ENCODE results near the gene CPEB1. TPM values are rescaled to one million over a fixed set of nuclear protein-coding genes. Genes with fewer than 3 reads are reported as not detected.
A peak's percentile ranks its signal among the peaks of the same experiment; 100 is the strongest.
"Not testable (repeated sequence)": the region's sequence is repeated elsewhere in the genome, so short reads cannot be mapped to it uniquely, and the experiment has no call there.

The CPEB1 gene
- total and polyA plus RNA-seq, 4 donors, result 0.42 to 4.0 (median 2.3) TPM

GRCh38 chr15:82530606-82531379 lies 116.4 kb downstream of the CPEB1 start:
- TF ChIP-seq, protein P1, sequence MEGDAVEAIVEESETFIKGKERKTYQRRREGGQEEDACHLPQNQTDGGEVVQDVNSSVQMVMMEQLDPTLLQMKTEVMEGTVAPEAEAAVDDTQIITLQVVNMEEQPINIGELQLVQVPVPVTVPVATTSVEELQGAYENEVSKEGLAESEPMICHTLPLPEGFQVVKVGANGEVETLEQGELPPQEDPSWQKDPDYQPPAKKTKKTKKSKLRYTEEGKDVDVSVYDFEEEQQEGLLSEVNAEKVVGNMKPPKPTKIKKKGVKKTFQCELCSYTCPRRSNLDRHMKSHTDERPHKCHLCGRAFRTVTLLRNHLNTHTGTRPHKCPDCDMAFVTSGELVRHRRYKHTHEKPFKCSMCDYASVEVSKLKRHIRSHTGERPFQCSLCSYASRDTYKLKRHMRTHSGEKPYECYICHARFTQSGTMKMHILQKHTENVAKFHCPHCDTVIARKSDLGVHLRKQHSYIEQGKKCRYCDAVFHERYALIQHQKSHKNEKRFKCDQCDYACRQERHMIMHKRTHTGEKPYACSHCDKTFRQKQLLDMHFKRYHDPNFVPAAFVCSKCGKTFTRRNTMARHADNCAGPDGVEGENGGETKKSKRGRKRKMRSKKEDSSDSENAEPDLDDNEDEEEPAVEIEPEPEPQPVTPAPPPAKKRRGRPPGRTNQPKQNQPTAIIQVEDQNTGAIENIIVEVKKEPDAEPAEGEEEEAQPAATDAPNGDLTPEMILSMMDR (IDR thresholded peaks at IDR 0.05; ENCODE audit: control extremely low read depth, extremely low read depth), result peak; percentile 50
- Histone ChIP-seq H3K9ac (ENCODE audit: insufficient read depth in 1 of 2, low read length in 2 of 2) (no peak overlapping the region), H3K27ac (ENCODE audit: low read depth in 1 of 2, low read length in 1 of 2) (peak overlapping the region in 1 of 2 donors; percentile 52), H3K27me3 (ENCODE audit: control insufficient read depth in 3 of 3, insufficient read depth in 3 of 3, low read length in 2 of 3) (no peaks in the 10 kb centered on the region), H3K36me3 (ENCODE audit: control insufficient read depth in 4 of 4, insufficient read depth in 4 of 4, low read length in 4 of 4) (peaks cover 2 to 7% (median 3%) of the 10 kb centered on the region in 4 donors), H3K4me3 (no peak overlapping the region), H3K4me1 (ENCODE audit: control insufficient read depth in 5 of 5, insufficient read depth in 5 of 5, low read length in 5 of 5) (peaks cover 0 to 6% (median 0%) of the 10 kb centered on the region in 5 donors), H3K9me3 (ENCODE audit: control insufficient read depth in 4 of 4, insufficient read depth in 3 of 4, low read length in 3 of 4) (no peaks in the 10 kb centered on the region)
- 21 to 29% methylated on average over 10 of the region's 10 CpGs for WGBS, 2 donors
- ATAC-seq (ENCODE audit: insufficient read depth, low FRiP score) (peak; percentile 81), DNase-seq (peak; percentile 61 to 65 (median 65))

GRCh38 chr15:82530006-82530405 lies 117.2 kb downstream of the CPEB1 start:
- H3K9ac ChIP-seq (ENCODE audit: insufficient read depth in 1 of 2, low read length in 2 of 2), result no peak overlapping the region
- no peak for ATAC-seq (ENCODE audit: insufficient read depth, low FRiP score)
- H3K4me3 ChIP-seq, result no peak overlapping the region
- 88 to 99% methylated on average over 3 of the region's 3 CpGs for WGBS, 2 donors
- no peaks in the 10 kb centered on the region for H3K27me3 ChIP-seq (ENCODE audit: control insufficient read depth in 3 of 3, insufficient read depth in 3 of 3, low read length in 2 of 3)
- peaks cover 0 to 6% (median 0%) of the 10 kb centered on the region in 5 donors for H3K4me1 ChIP-seq (ENCODE audit: control insufficient read depth in 5 of 5, insufficient read depth in 5 of 5, low read length in 5 of 5)
- no peak for DNase-seq
- no peaks in the 10 kb centered on the region for H3K9me3 ChIP-seq (ENCODE audit: control insufficient read depth in 4 of 4, insufficient read depth in 3 of 4, low read length in 3 of 4)
- no peak overlapping the region for H3K27ac ChIP-seq (ENCODE audit: low read depth in 1 of 2, low read length in 1 of 2)
- peaks cover 0 to 5% (median 3%) of the 10 kb centered on the region in 4 donors for H3K36me3 ChIP-seq (ENCODE audit: control insufficient read depth in 4 of 4, insufficient read depth in 4 of 4, low read length in 4 of 4)
- TF ChIP-seq, protein P1 (IDR thresholded peaks at IDR 0.05; ENCODE audit: control extremely low read depth, extremely low read depth), result no peak

- H3K9me3 ChIP-seq (ENCODE audit: control insufficient read depth in 4 of 4, insufficient read depth in 3 of 4, low read length in 3 of 4); ATAC-seq (ENCODE audit: insufficient read depth, low FRiP score); H3K9ac ChIP-seq (ENCODE audit: insufficient read depth in 1 of 2, low read length in 2 of 2); H3K4me1 ChIP-seq (ENCODE audit: control insufficient read depth in 5 of 5, insufficient read depth in 5 of 5, low read length in 5 of 5); H3K4me3 ChIP-seq; H3K36me3 ChIP-seq (ENCODE audit: control insufficient read depth in 4 of 4, insufficient read depth in 4 of 4, low read length in 4 of 4); H3K27me3 ChIP-seq (ENCODE audit: control insufficient read depth in 3 of 3, insufficient read depth in 3 of 3, low read length in 2 of 3); DNase-seq; H3K27ac ChIP-seq (ENCODE audit: low read depth in 1 of 2, low read length in 1 of 2): not testable (repeated sequence)
- WGBS, 2 donors, result 0% methylated on average over 14 of the region's 48 CpGs; no CpG with 5 or more reads in 1 of the 2 donors
Measured at GRCh38 chr15:82513587-82513986, 133.6 kb downstream of the CPEB1 start.

DNA sequence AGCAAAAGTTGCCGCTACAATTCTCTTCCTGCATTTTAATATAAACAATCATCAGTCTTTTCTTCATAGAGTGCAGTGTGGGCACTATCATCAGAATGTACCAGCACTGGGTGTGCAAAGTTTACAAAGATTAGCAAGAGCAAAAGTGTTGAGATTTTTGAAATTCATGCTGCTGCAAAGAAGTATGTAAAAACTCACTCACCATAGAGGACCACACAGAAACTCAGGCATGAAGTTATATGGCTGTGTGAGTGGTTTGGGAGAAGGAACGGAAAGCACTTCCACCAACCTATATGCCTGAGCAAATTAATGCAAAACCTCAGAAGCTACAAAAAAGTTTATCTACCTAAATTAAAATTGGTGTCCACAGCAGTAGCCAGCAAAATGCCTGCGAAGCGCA lies 139.5 kb downstream of the CPEB1 start:
- 81 to 84% methylated on average over 2 of the region's 4 CpGs for WGBS, 2 donors
- not testable (repeated sequence) for H3K4me1 ChIP-seq (ENCODE audit: control insufficient read depth in 5 of 5, insufficient read depth in 5 of 5, low read length in 5 of 5); H3K9ac ChIP-seq (ENCODE audit: insufficient read depth in 1 of 2, low read length in 2 of 2); ATAC-seq (ENCODE audit: insufficient read depth, low FRiP score); H3K9me3 ChIP-seq (ENCODE audit: control insufficient read depth in 4 of 4, insufficient read depth in 3 of 4, low read length in 3 of 4); H3K4me3 ChIP-seq; H3K36me3 ChIP-seq (ENCODE audit: control insufficient read depth in 4 of 4, insufficient read depth in 4 of 4, low read length in 4 of 4); H3K27ac ChIP-seq (ENCODE audit: low read depth in 1 of 2, low read length in 1 of 2); H3K27me3 ChIP-seq (ENCODE audit: control insufficient read depth in 3 of 3, insufficient read depth in 3 of 3, low read length in 2 of 3)
- DNase-seq, result peak in 1 of 3 donors; percentile 5

- WGBS, 2 donors, result 84 to 89% methylated on average over 1 of the region's 1 CpG
- H3K9me3 ChIP-seq (ENCODE audit: control insufficient read depth in 4 of 4, insufficient read depth in 3 of 4, low read length in 3 of 4); H3K27ac ChIP-seq (ENCODE audit: low read depth in 1 of 2, low read length in 1 of 2); H3K4me3 ChIP-seq; DNase-seq; H3K9ac ChIP-seq (ENCODE audit: insufficient read depth in 1 of 2, low read length in 2 of 2); ATAC-seq (ENCODE audit: insufficient read depth, low FRiP score); H3K27me3 ChIP-seq (ENCODE audit: control insufficient read depth in 3 of 3, insufficient read depth in 3 of 3, low read length in 2 of 3); H3K36me3 ChIP-seq (ENCODE audit: control insufficient read depth in 4 of 4, insufficient read depth in 4 of 4, low read length in 4 of 4); H3K4me1 ChIP-seq (ENCODE audit: control insufficient read depth in 5 of 5, insufficient read depth in 5 of 5, low read length in 5 of 5): not testable (repeated sequence)
Measured at GRCh38 chr15:82507087-82507486, 140.1 kb downstream of the CPEB1 start.

GRCh38 chr15:82505842-82506241 lies 141.3 kb downstream of the CPEB1 start:
- no CpG with 5 or more reads among the region's 3 CpGs for WGBS, 2 donors
- not testable (repeated sequence) for H3K4me3 ChIP-seq; H3K9ac ChIP-seq (ENCODE audit: insufficient read depth in 1 of 2, low read length in 2 of 2); DNase-seq; H3K27ac ChIP-seq (ENCODE audit: low read depth in 1 of 2, low read length in 1 of 2); H3K36me3 ChIP-seq (ENCODE audit: control insufficient read depth in 4 of 4, insufficient read depth in 4 of 4, low read length in 4 of 4); H3K9me3 ChIP-seq (ENCODE audit: control insufficient read depth in 4 of 4, insufficient read depth in 3 of 4, low read length in 3 of 4); ATAC-seq (ENCODE audit: insufficient read depth, low FRiP score); H3K4me1 ChIP-seq (ENCODE audit: control insufficient read depth in 5 of 5, insufficient read depth in 5 of 5, low read length in 5 of 5); H3K27me3 ChIP-seq (ENCODE audit: control insufficient read depth in 3 of 3, insufficient read depth in 3 of 3, low read length in 2 of 3)

- H3K27ac ChIP-seq (ENCODE audit: low read depth in 1 of 2, low read length in 1 of 2); DNase-seq; H3K4me1 ChIP-seq (ENCODE audit: control insufficient read depth in 5 of 5, insufficient read depth in 5 of 5, low read length in 5 of 5); H3K9me3 ChIP-seq (ENCODE audit: control insufficient read depth in 4 of 4, insufficient read depth in 3 of 4, low read length in 3 of 4); H3K4me3 ChIP-seq; H3K36me3 ChIP-seq (ENCODE audit: control insufficient read depth in 4 of 4, insufficient read depth in 4 of 4, low read length in 4 of 4); H3K9ac ChIP-seq (ENCODE audit: insufficient read depth in 1 of 2, low read length in 2 of 2); ATAC-seq (ENCODE audit: insufficient read depth, low FRiP score); H3K27me3 ChIP-seq (ENCODE audit: control insufficient read depth in 3 of 3, insufficient read depth in 3 of 3, low read length in 2 of 3): not testable (repeated sequence)
- WGBS, 2 donors, result 80 to 89% methylated on average over 1 of the region's 3 CpGs
Measured at GRCh38 chr15:82504074-82504473, 143.1 kb downstream of the CPEB1 start.
